ENCODE measurements around the gene CLINT1. TPM values are rescaled to one million over a fixed set of nuclear protein-coding genes. Genes with fewer than 3 reads are reported as not detected.

The CLINT1 gene
- total RNA-seq, 1 experiment from 2014 or later: 69.6 TPM

GRCh38 chr5:157845914-157846598, 12.9 kb downstream of the CLINT1 start:
- Histone ChIP-seq H3K4me1 (ENCODE audit: insufficient read depth, low read length, poor library complexity, severe bottlenecking) (no peaks in the 10 kb centered on the region), H3K4me3 (ENCODE audit: low read depth, low read length, poor library complexity, severe bottlenecking) (no peak overlapping the region), H3K36me3 (ENCODE audit: insufficient read depth, low read length, poor library complexity, severe bottlenecking) (peaks cover 4% of the 10 kb centered on the region), H3K9me3 (ENCODE audit: low read depth, low read length, poor library complexity, severe bottlenecking) (no peaks in the 10 kb centered on the region), H3K27ac (ENCODE audit: low read depth, low read length, poor library complexity, severe bottlenecking) (no peak overlapping the region), H3K27me3 (replicated peaks; ENCODE audit: insufficient read depth, low read depth, low read length, poor library complexity) (no peaks in the 10 kb centered on the region)
- POLR2A ChIA-PET (ENCODE audit: low non-redundant PET): interaction anchor here (0.7 kb wide), 1 partner anchor 15 kb away, joined by 5 read pairs; no protein-coding TSS in a partner anchor
- no peak for DNase-seq (ENCODE audit: low spot score)
- no TSS peak for BruUV-seq (replicated peaks)
- TF ChIP-seq CTCF (conservative IDR thresholded peaks at IDR 0.05; ENCODE audit: low read depth, low read length) (no peak), EZH2 (IDR thresholded peaks at IDR 0.05; ENCODE audit: borderline replicate concordance, low read depth, low read length, poor library complexity, severe bottlenecking) (no peak)
- CTCF ChIA-PET: no interaction called here
- intact Hi-C loops (cut with micrococcal nuclease; ENCODE audit: unreplicated experiment): no loop called here

DNA sequence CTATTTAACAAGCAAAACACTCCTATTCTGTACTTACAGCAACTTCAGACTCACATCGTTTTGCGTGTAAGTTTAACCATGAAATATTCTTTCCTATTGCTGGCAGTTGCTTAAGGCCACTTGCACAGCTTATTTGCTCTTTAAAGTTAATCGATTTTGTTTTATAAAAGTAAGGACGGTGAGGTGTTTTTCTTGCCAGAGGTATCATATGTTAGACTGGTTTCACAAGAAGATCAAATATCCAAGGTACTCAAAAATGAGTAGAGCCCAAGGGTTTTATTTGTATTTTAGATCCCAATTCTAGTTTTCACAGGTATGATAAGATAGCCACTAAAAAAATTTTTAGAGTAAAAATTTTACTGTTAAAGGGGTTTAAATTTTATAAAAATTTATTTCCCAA, 16.2 kb downstream of the CLINT1 start:
- POLR2A ChIA-PET (ENCODE audit: low non-redundant PET): no interaction called here
- CTCF ChIA-PET: no interaction called here
- no peak for DNase-seq (ENCODE audit: low spot score)
- no TSS peak for BruUV-seq (replicated peaks)
- Histone ChIP-seq H3K9me3 (ENCODE audit: low read depth, low read length, poor library complexity, severe bottlenecking) (no peaks in the 10 kb centered on the region), H3K36me3 (ENCODE audit: insufficient read depth, low read length, poor library complexity, severe bottlenecking) (peaks cover 4% of the 10 kb centered on the region), H3K27ac (ENCODE audit: low read depth, low read length, poor library complexity, severe bottlenecking) (no peak overlapping the region), H3K4me1 (ENCODE audit: insufficient read depth, low read length, poor library complexity, severe bottlenecking) (no peaks in the 10 kb centered on the region), H3K4me3 (ENCODE audit: low read depth, low read length, poor library complexity, severe bottlenecking) (no peak overlapping the region), H3K27me3 (replicated peaks; ENCODE audit: insufficient read depth, low read depth, low read length, poor library complexity) (no peaks in the 10 kb centered on the region)
- TF ChIP-seq CTCF (conservative IDR thresholded peaks at IDR 0.05; ENCODE audit: low read depth, low read length): no peak
- no peak for TF ChIP-seq EZH2 (IDR thresholded peaks at IDR 0.05; ENCODE audit: borderline replicate concordance, low read depth, low read length, poor library complexity, severe bottlenecking)
- intact Hi-C loops (cut with micrococcal nuclease; ENCODE audit: unreplicated experiment): no loop called here

DNA sequence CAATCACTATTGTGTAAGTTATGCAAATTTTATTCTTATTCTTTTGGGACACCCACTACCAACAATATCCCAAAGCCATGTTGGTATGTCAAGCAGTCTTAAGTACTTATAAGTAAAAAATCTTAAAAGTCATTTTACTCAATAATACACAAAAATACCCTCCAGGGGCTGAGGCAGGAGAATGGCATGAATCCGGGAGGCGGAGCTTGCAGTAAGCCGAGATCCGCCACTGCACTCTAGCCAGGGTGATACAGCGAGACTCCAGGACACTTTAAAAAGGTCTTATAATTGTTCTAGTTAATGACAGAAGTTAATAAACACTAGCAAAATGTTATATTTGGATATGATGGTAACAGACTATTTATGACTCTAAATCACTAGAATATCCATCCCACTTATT, 16.8 kb downstream of the CLINT1 start:
- DNase-seq (ENCODE audit: low spot score): no peak
- no peak for TF ChIP-seq EZH2 (IDR thresholded peaks at IDR 0.05; ENCODE audit: borderline replicate concordance, low read depth, low read length, poor library complexity, severe bottlenecking)
- ChIA-PET POLR2A (ENCODE audit: low non-redundant PET) (no interaction called here), CTCF (no interaction called here)
- H3K36me3 ChIP-seq (ENCODE audit: insufficient read depth, low read length, poor library complexity, severe bottlenecking): no peaks in the 10 kb centered on the region
- H3K9me3 ChIP-seq (ENCODE audit: low read depth, low read length, poor library complexity, severe bottlenecking): no peaks in the 10 kb centered on the region
- intact Hi-C loops (cut with micrococcal nuclease; ENCODE audit: unreplicated experiment): no loop called here
- no peak overlapping the region for H3K27ac ChIP-seq (ENCODE audit: low read depth, low read length, poor library complexity, severe bottlenecking)
- H3K27me3 ChIP-seq (replicated peaks; ENCODE audit: insufficient read depth, low read depth, low read length, poor library complexity): no peaks in the 10 kb centered on the region
- no TSS peak for BruUV-seq (replicated peaks)
- H3K4me3 ChIP-seq (ENCODE audit: low read depth, low read length, poor library complexity, severe bottlenecking): no peak overlapping the region
- no peaks in the 10 kb centered on the region for H3K4me1 ChIP-seq (ENCODE audit: insufficient read depth, low read length, poor library complexity, severe bottlenecking)
